ENCODE results near the gene ZNF135.

ZNF135 gene

DNA sequence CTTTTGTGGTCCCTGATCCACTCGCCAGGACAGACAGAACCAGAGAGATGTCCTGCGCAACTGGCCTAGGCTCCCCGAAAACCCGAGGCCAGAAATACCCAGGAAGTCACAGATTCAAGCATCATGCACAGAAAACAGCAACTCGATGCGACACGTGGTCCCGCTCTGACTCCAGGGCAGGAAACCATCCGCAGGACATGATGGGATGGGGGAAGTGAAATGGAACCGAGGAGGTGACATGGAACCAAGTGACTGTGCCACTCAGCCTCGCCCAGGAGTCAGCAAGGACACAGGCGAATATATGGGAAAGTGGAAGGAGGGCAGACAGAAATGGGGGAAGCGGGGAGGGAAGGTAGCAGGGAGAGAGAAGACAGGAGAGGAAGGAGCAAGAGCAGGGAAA, 37.8 kb downstream of the ZNF135 start:
- DNase-seq: no peak

DNA sequence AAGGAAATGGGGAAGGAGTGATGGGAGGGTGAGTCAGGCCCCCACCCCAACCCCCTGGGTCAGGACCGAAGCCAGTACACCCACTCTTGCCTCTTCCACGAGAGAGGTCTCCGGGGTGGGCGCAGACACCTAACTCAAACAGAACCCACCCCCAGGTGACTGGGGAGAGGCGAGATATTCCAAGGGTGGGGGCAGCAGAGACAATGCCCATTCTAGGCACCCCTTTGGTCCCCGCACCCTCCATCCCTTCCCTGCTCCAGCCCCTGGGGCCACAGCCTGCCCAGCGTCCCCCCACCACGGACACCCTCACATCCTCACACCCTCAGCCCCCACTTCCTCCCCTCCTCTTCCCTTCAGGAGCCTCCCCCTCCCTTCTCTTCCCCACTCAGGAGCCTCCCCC, 38.3 kb downstream of the ZNF135 start:
- no peak for DNase-seq

DNA sequence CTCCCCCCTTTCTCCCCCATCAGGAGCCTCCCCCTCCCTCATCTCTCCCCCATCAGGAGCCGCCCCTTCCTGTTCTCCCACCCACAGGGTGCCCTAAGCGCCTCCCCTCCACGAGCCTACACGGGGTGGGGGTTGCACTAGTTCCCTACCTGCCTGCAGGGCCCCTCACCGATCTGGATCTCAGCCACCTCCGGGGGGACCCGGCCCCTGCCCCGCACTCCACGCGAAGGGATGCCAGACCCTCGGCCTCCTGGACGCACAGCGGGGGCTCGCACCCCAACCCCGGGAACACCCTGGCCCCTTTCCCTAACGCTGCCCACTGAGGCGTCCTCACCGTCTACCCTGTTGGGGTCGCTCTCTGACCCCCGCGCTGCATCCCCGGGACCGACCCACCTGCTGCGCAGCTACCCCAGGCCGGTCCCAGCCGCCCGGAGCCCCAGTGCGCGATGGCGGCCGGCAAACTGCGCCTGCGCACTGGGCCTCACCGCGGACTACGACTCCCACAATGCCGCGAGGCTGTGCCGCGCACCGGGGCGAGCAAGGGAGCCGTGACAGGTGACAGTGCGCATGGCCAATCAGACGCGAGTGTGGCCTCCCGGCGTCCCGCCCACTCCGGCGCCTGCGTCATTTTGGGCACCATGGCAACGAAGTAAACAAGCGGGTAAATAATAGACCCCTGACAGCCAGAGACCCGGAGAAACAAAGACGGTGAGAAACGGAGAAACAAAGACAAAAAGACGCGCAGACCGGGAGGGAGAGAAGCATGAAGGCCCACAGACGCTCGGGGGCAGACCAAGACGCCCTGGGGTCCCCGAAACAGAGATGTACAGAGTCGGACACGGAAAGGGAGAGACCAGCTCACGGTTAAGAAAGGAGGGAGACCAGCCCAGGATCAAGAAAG, 38.9 kb downstream of the ZNF135 start, which contains the start of gene ZSCAN18:
ZSCAN18 (minus strand) TSS at position 451 of the 901 bp plus-strand sequence. CDS start 7,964 bp downstream, outside the sequence.
- peak; percentile 95 for DNase-seq

- no peak for DNase-seq
Measured at GRCh38 chr19:58098682-58098998, 39.6 kb downstream of the ZNF135 start.

DNA sequence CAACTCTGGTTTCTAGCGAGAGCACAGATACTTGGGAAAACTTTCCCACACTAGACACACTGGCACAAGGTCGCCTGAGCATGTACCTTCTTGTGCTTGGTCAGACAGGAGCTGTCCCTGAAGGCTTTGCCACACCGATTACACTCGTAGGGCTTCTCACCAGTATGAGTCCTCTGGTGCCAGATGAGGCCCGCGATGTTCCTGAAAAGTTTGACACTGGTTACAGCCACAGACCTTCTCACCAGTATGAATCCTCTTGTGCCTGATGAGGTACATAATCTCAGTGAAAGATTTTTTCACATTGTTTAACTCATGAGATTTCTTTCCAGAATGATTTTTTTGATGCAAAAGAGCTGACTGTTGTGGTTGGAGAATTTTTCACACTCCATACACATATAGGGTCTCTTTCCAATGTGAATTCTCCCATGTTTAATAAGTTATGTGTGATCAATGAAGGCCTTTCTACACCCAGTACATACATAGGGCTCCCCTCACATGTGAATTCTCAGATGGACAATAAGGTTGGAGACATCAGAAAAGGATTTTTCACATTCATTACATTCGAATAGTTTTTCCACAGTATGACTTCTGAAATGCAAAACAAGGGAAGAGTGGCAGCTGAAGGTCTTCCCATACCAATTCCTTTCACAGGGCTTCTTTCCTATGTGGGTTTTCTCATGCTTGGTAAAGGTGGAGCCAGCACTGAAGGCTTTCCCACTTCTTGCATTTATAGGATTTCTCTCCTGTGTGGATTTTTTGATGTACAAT, 48.9 kb downstream of the ZNF135 start:
- no peak for DNase-seq

DNA sequence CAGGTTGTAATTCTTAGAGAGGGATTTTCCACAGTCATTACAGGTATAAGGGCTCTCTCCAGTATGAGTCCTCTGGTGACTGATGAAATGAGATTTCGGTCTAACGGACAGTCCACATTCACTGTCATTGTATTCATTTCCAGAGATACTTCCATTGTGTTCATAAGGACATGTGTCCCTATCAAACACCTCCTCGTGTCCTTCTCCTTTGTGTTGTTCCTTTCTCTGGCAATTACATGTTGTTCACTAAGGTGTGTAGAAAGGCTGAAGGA, 49.4 kb downstream of the ZNF135 start:
- no peak for DNase-seq

- DNase-seq: no peak
Measured at GRCh38 chr19:58117841-58118575, 58.9 kb downstream of the ZNF135 start.

DNA sequence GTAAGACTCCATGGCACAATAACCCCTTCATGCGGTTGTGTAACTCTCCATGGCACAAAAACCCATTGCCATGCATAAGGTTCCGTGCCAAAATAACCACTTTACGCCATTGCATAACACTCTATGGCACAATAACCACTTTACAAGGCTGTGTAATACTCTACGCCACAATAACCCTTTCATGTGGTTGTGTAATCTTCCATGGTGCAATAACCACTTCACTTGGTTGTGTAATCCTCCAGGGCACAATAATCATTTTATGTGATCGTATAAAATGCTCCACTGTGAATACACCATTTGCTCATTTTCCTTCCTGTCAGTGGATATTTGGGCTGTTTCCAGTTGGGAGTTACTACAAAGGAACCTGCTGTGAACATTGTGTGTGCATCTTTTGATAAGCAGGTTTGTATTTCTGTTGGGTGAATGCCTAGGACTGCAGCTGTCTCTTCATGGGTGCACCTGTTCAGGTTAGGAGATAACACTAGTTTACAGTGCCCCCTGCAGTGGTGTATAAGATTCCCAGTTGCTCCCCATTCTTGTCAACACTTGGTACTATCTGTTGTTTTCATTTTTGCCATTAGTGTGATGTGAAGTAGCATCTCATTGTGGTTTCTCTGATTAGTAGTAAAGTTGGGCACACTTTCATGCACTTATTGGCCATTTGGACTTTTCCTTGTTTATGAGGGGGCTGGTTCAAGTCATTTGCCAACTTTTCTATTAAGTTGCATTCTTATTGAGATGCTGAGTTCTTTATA, 60.1 kb downstream of the ZNF135 start:
- no peak for DNase-seq
